GM13977 (cell line): ENCODE measurements around the gene USO1.
"Not testable (repeated sequence)": the region's sequence is repeated elsewhere in the genome, so short reads cannot be mapped to it uniquely, and the experiment has no call there.

Experiments
- DNase-seq: peaks from one replicate; pipeline ENCODE4 v3.0.0; 2012; ENCODE audit warnings: low spot score
- in situ Hi-C: fragments of 300-500 bp; cut with MboI; formaldehyde crosslinking; loops from one replicate; pipeline ENCODE4 v1.12.0; 2022; ENCODE audit warnings: low sequenced_read_pairs, low pct_unique_long_range_greater_than_20kb, mixed read lengths, inconsistent platforms; ENCODE audit not compliant: unreplicated experiment
- TF ChIP-seq, protein P1 (sequence below): IDR thresholded peaks from 2 replicates; pipeline ENCODE4 v1.5.1; 2012; ENCODE audit warnings: mild to moderate bottlenecking, control low read depth; ENCODE audit not compliant: insufficient read depth; ENCODE audit errors: extremely low read depth, missing control alignments

Gene USO1

DNA sequence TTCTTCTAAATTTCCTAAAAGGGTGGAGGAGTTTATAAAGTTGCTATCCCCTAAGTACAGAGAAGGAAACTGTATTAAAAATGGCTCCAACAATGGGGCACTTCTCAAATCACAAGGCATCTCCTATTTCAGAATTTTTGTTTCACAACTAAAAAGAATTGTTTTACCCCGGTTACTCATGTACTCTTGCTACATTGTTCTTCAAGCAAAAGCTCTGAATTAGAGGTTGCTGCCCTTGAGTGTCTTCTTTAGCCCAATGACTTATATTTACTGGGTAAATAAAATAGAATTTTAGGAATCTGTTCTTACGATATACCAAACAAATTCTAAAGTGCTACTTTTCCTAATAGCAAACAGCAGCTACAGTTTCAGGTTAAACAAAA, 110.4 kb downstream of the USO1 start:
- no peak for DNase-seq
- in situ Hi-C loops: no loop called here
- TF ChIP-seq, protein P1, sequence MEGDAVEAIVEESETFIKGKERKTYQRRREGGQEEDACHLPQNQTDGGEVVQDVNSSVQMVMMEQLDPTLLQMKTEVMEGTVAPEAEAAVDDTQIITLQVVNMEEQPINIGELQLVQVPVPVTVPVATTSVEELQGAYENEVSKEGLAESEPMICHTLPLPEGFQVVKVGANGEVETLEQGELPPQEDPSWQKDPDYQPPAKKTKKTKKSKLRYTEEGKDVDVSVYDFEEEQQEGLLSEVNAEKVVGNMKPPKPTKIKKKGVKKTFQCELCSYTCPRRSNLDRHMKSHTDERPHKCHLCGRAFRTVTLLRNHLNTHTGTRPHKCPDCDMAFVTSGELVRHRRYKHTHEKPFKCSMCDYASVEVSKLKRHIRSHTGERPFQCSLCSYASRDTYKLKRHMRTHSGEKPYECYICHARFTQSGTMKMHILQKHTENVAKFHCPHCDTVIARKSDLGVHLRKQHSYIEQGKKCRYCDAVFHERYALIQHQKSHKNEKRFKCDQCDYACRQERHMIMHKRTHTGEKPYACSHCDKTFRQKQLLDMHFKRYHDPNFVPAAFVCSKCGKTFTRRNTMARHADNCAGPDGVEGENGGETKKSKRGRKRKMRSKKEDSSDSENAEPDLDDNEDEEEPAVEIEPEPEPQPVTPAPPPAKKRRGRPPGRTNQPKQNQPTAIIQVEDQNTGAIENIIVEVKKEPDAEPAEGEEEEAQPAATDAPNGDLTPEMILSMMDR: no peak

DNA sequence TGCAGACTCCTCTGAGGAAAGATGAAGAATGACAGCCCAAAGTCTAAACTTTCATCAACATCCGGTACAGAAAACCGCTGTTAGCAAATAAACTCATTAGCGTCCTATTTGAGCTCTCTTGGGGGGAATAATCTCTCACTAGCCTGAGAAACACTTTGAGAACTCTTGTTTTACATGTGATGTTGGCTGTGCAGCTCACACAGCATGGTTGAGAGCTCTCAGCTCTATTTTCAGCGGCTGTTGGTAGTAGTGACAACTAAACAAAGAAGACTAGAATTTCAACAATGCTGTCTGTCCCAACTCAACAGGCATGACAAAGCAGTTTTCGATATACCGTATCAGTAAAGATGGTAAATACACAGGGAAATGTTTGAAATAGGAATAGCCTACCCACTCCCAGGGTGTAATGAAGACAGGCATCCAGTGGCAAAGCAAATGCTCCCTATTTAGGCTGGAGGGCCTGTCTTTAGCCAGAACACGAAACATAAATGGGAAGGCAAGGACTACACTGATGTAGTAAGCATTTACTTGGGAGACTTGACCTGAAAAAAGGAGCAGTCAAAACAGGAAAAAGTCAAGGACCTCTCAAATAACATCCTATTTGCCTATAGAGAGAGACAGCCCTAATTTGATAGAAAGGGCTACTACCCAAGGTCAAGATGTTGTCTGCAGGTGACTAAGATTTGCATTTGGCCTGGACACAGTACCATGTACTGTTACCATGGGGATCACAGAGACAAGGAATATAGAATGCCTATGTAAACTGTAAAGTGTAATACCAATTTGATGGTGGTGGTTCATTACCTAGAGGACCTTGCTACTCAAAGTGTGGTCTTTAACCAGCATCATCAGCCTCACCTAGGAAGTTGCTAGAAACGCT, 117.5 kb downstream of the USO1 start:
- TF ChIP-seq, protein P1: no peak
- DNase-seq: no peak
- in situ Hi-C loops: no loop called here

DNA sequence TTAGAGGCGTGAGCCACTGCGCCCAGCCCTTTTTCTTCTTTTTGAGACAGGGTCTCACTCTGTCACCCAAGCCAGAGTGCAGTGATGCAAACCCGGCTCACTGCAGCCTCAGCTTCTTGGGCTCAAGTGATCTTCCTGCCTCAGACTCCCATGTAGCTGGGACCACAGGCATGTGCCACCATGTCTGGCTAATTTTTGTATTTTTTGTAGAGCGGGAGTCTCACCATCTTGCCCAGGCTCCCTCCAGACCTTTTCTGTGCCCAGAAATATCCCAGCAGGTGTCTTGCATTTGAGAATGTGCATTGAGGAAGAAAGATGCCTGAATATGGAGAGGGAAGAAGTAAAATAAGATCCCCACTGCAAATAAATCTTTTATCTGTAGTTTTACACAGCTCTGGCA, 119.2 kb downstream of the USO1 start:
- in situ Hi-C loops: no loop called here
- TF ChIP-seq, protein P1: no peak
- DNase-seq: no peak

DNA sequence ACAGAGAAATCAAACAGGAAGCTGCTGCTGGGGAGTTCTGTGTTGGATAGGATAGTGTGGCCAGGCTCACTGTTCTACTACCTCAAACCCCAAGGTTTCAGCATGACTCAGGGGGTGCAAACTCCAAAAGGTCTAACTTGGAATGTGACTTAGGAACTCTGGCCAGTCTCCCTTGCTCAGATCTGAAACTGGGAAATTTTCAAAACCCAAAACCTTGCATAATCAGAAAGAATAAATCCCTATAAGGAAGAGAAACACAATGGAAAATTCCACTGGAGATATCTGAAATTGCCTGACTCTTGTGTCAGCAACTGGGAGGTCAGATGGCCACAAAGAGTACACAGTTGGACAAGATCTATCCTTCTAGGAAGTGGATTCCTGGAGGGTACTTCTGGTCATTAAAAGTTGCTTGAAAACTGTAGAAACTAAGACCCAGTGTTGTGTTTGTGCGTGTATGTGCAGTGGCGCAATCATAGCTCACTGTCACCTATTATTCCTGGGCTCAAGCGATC, 119.8 kb downstream of the USO1 start:
- TF ChIP-seq, protein P1: no peak
- DNase-seq: no peak
- in situ Hi-C loops: no loop called here

DNA sequence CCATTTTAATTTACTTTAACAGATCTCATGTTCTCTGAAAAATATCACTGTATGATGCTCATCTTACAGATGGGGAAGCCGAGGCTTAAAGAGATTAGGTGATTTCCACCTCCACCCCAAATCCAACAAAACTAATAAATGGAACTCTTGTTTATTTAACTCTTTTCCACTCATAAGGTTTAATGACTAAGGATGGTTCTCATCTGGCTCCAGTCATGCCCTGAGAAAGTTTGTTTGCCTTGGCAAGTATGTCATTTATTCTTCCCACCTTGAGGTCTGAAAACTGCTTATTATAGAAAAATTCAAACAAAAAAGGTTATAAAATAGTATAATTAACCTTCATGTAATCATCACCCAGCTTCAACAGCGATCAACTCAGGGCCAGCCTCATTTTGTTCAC, 121.6 kb downstream of the USO1 start:
- TF ChIP-seq, protein P1: no peak
- DNase-seq: no peak
- in situ Hi-C loops: no loop called here

DNA sequence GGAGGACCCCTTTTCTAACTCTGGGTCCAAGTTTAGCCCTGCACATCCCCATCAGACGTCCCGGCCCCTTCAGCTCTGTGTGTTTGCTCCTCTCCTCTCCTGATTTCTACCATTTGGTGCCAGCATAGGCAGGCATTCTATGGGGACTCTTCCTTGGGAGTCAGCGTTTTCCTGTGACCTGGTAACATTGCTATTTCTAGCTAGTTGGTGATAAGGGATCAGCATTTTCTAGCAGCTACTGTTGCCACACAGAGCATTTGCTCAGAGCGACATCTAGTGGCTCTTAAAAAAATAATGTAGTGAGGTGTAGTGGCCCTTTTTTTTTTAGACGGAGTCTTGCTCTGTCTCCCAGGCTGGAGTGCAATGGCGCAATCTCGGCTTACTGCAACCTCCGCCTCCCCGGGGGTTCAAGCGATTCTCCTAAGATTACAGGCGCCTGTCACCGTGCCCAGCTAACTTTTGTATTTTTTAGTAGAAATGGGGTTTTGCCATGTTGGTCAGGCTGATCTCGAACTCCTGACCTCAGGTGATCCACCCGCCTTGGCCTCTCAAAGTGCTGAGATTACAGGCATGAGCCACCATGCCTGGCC, 123.9 kb downstream of the USO1 start:
- TF ChIP-seq, protein P1: peak; percentile 63
- peak; percentile 66 for DNase-seq
- in situ Hi-C loops: not testable (repeated sequence)
